Calu3 (cell line): ENCODE measurements around the gene IER5L. TPM values are rescaled to one million over a fixed set of nuclear protein-coding genes. Genes with fewer than 3 reads are reported as not detected.

Experiments
- BruUV-seq: library from RNA; stranded (reverse); fragments of 400-500 nt; replicated peaks from 2 replicates; lab custom pipeline; 2021; lab: Mats Ljungman, UMichigan
- CTCF ChIA-PET: fragments of 300-600 bp; sonication (Branson Sonifier 250); formaldehyde crosslinking; loops from one replicate; lab custom pipeline; 2022; ENCODE audit warnings: antibody characterized with exemption; lab: Charles Lee
- DNase-seq: peaks from one replicate; pipeline ENCODE4 v3.0.0; 2022
- H3K27ac Mint-ChIP-seq: one replicate; pipeline ENCODE4 v1.8.0; 2022; ENCODE audit warnings: mixed read lengths; ENCODE audit not compliant: unreplicated experiment
- H3K27me3 Mint-ChIP-seq: one replicate; pipeline ENCODE4 v1.8.0; 2022; ENCODE audit warnings: mixed read lengths; ENCODE audit not compliant: unreplicated experiment
- H3K36me3 Mint-ChIP-seq: one replicate; pipeline ENCODE4 v1.8.0; 2022; ENCODE audit warnings: mild to moderate bottlenecking, moderate library complexity, mixed read lengths; ENCODE audit not compliant: insufficient read depth, unreplicated experiment
- H3K4me1 Mint-ChIP-seq: one replicate; pipeline ENCODE4 v1.8.0; 2022; ENCODE audit warnings: mild to moderate bottlenecking, low read depth, mixed read lengths; ENCODE audit not compliant: unreplicated experiment
- H3K4me3 Mint-ChIP-seq: one replicate; pipeline ENCODE4 v1.8.0; 2022; ENCODE audit warnings: mild to moderate bottlenecking, low read depth, moderate library complexity, mixed read lengths; ENCODE audit not compliant: unreplicated experiment
- H3K9me3 Mint-ChIP-seq: one replicate; pipeline ENCODE4 v1.8.0; 2022; ENCODE audit warnings: low read depth, mixed read lengths; ENCODE audit not compliant: unreplicated experiment
- CTCF ChIP-seq: fragments of 200-600 bp; IDR thresholded peaks from one replicate; pipeline ENCODE4 v1.8.0; 2022; ENCODE audit warnings: antibody characterized with exemption; ENCODE audit not compliant: unreplicated experiment
- intact Hi-C: fragments of 100-400 bp; cut with micrococcal nuclease; formaldehyde crosslinking; loops from one replicate; pipeline ENCODE4 v1.10.0; 2022; ENCODE audit not compliant: unreplicated experiment
- total RNA-seq: library from RNA; stranded (reverse); gene quantifications from 2 replicates; pipeline ENCODE4 v1.2.3, GENCODE V29; 2022

The IER5L gene
- total RNA-seq, 1 experiment from 2014 or later = 60.3 TPM

DNA sequence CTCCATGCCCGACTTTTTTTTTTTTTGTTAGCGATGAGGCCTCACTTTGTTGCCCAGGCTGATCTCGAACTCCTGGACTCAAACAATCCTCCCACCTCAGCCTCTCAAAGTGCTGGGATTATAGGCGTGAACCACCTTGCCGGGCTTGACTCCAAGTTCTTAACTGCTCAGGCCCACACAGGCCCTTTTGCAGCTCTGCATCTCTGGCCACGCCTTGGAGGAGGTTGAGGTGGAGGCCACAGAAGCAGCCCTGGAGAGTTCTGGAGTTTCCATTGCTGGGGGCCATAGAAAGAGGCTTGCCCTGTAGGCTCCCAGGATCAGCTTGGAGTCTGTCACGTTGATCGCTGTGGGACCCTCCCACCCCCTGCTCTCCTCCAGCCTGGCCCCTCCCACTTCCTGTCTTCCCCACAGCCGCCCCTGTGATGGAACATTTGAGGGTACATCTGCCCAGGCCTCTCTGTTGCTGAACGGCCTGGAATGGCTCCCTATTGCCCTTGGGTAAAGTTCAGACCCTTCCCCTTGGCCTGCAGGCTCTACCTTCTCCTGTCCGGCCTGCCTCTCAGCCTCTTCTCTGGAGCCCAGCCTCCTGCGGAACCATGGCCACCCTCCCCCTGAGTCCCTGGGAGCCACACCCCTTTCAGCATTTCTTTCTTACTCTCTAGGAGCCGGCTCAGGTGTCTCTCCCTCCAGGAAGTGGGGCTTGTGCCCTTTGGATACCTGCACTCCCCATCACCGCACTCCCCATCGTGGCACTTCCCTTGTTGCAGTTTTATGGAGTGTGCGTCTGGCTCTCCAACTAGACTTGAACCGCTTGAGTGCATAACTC lies 30.4 kb upstream of the IER5L start:
- CTCF ChIA-PET = no interaction called here
- Mint-ChIP-seq H3K27ac (no peak overlapping the region), H3K36me3 (no peaks in the 10 kb centered on the region), H3K27me3 (no peaks in the 10 kb centered on the region), H3K9me3 (no peaks in the 10 kb centered on the region), H3K4me3 (no peak overlapping the region), H3K4me1 (no peaks in the 10 kb centered on the region)
- no peak for TF ChIP-seq CTCF
- DNase-seq = no peak
- BruUV-seq = no TSS peak
- intact Hi-C loops = no loop called here

GRCh38 chr9:129206905-129207304 lies 28.8 kb upstream of the IER5L start:
- Mint-ChIP-seq H3K36me3 (no peaks in the 10 kb centered on the region), H3K4me3 (no peak overlapping the region), H3K27me3 (no peaks in the 10 kb centered on the region), H3K27ac (no peak overlapping the region), H3K4me1 (no peaks in the 10 kb centered on the region), H3K9me3 (no peaks in the 10 kb centered on the region)
- CTCF ChIA-PET = interaction anchor here (0.5 kb wide), 1 partner anchor 9 kb away, joined by 3 read pairs; no protein-coding TSS in a partner anchor
- no peak for TF ChIP-seq CTCF
- no TSS peak for BruUV-seq
- intact Hi-C loops = no loop called here
- no peak for DNase-seq

GRCh38 chr9:129206401-129206800 lies 28.3 kb upstream of the IER5L start:
- H3K27me3 Mint-ChIP-seq = no peaks in the 10 kb centered on the region
- CTCF ChIA-PET = interaction anchor here (0.5 kb wide), 1 partner anchor 9 kb away, joined by 3 read pairs; no protein-coding TSS in a partner anchor
- no TSS peak for BruUV-seq
- no peaks in the 10 kb centered on the region for H3K4me1 Mint-ChIP-seq
- TF ChIP-seq CTCF = no peak
- intact Hi-C loops = no loop called here
- DNase-seq = no peak
- H3K9me3 Mint-ChIP-seq = no peaks in the 10 kb centered on the region
- no peak overlapping the region for H3K4me3 Mint-ChIP-seq
- no peak overlapping the region for H3K27ac Mint-ChIP-seq
- H3K36me3 Mint-ChIP-seq = no peaks in the 10 kb centered on the region

DNA sequence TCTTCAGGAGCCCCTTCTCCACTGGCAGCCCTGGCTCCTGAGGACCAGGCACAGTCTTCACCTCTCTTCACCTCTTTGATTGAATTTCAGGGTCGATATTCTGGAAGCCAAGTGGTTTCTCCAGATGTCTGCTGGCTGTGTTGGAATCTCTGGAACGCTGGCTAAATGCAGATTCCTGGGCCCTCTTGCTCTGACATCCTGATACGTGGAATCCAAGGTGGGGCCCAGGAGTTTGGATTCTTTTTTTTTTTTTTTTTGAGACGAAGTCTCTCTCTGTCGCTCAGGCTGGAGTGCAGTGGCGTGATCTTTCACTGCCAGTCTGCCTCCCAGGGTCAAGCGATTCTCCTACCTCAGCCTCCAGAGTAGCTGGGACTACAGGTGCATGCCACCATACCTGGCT lies 26.8 kb upstream of the IER5L start:
- no peak for DNase-seq
- no peaks in the 10 kb centered on the region for H3K27me3 Mint-ChIP-seq
- no peaks in the 10 kb centered on the region for H3K36me3 Mint-ChIP-seq
- H3K4me1 Mint-ChIP-seq = no peaks in the 10 kb centered on the region
- intact Hi-C loops = no loop called here
- H3K4me3 Mint-ChIP-seq = no peak overlapping the region
- no peaks in the 10 kb centered on the region for H3K9me3 Mint-ChIP-seq
- no peak for TF ChIP-seq CTCF
- no TSS peak for BruUV-seq
- no peak overlapping the region for H3K27ac Mint-ChIP-seq
- CTCF ChIA-PET = no interaction called here
